HG03432 (cell line): ENCODE measurements around the gene SIMC1.

Experiments used
- ATAC-seq: cut with Tn5 transposase; IDR thresholded peaks from one replicate; pipeline ENCODE4 v1.9.1; 2021; ENCODE audit warnings: mild to moderate bottlenecking, moderate library complexity; ENCODE audit not compliant: unreplicated experiment

SIMC1 gene

DNA sequence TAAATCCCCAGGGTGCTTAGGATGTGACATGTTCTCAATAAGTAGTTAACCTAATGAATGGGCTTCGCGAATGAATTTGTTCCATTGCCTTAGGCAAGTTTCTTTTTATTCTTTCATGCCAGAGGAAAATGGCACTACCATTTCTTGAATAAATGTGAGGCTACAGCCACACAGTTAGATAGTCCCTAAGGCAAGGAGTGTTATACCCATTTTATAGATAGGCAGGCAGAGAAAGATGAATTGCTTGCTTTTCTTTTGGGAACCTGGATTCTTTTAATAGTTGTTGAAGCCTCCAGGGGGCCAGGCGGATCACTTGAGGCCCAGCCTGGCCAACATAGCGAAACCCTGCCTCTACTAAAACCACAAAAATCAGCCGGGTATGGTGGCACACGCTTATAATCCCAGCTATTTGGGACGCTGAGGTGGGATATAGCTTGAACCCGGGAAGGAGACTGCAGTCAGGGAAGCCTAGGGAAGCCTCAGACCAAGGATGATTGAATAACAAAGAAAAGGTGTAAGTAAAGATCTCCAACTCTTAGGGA lies 149.2 kb downstream of the SIMC1 start:
- no peak for ATAC-seq

DNA sequence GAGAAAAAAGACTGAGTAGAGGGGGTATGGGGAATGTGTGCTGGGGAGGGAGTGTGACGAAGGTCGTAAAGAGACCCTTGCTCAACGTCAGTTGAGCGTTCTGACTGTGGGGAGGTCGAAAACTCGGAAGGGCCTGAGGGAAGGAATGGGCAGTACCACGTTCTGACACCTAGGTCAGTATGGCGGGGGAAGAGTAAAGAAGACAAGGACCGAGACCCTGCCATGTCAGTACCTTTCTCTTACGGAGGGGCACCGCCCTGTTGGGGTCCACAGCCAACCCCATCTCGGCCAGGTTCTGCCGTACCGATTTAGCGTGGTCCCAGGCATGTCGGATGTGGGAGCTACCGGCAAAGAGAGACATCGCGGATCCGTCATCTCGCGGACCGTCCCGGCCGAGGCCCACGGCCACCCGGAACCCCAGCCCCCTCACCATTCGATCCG lies 149.8 kb downstream of the SIMC1 start:
- peak; percentile 2 for ATAC-seq

DNA sequence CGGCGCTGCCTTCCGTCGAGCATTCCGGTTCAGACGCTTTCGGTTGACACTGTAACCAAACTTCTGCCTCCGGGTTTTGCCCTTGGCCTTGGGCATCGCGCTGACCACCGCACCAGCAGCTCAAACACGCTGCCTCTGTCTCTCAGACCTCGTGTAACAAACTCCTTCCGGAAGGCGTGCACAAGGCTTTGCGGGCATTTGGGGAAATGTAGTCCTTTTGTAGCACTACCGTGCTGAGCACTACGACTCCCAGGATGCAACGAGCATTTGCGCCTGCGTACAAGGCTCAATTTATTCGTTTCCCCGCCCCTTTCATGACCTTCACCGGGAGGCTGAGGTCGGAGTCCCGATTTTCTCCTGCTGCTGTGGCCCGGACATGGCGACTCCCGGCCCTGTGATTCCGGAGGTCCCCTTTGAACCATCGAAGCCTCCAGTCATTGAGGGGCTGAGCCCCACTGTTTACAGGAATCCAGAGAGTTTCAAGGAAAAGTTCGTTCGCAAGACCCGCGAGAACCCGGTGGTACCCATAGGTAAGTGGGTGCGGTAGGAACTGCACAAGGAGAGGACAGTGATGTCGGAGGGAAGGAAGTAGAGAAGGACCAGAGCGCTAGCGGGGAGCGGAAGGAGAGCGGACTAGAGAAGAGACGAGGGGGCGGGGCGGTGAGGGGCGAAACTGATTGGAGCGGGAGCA lies 150.4 kb downstream of the SIMC1 start, which contains the start of the genes HIGD2A and NOP16:
Gene HIGD2A (plus strand): TSS at position 308 of the 691 bp plus-strand sequence. CDS start 69 bp downstream, at position 377.
Gene NOP16 (minus strand): TSS at position 155 of the 691 bp plus-strand sequence. CDS start 59 bp downstream, at position 96.
- ATAC-seq: peak; percentile 88

DNA sequence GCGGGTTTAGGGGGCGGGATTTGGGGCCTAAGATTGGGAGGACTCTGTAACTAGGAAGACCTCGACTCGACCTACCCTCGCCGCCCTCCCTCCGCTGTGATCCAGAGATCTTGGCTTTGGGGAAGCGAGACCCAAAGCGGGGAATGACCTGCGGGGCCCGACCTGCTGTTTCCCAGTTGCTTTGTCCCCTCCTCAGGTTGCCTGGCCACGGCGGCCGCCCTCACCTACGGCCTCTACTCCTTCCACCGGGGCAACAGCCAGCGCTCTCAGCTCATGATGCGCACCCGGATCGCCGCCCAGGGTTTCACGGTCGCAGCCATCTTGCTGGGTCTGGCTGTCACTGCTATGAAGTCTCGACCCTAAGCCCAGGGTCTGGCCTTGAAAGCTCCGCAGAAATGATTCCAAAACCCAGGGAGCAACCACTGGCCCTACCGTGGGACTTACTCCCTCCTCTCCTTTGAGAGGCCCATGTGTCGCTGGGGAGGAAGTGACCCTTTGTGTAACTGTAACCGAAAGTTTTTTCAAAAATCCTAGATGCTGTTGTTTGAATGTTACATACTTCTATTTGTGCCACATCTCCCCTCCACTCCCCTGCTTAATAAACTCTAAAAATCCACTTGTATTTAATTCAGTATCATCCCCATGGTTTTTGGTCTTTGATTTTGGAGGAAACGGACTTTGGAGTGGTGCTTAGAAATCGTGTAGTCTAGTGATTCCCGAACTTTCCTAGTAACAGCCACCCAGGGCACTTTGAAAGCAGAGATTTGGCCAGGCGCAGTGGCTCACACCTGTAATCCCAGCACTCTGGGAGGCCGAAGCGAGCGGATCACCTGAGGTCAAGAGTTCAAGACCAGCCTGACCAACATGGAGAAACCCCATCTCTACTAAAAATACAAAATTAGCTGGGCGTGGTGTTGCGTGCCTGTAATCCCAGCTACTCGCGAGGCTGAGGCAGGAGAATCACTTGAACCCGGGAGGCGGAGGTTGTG lies 151.2 kb downstream of the SIMC1 start:
- peak; percentile 37 for ATAC-seq

DNA sequence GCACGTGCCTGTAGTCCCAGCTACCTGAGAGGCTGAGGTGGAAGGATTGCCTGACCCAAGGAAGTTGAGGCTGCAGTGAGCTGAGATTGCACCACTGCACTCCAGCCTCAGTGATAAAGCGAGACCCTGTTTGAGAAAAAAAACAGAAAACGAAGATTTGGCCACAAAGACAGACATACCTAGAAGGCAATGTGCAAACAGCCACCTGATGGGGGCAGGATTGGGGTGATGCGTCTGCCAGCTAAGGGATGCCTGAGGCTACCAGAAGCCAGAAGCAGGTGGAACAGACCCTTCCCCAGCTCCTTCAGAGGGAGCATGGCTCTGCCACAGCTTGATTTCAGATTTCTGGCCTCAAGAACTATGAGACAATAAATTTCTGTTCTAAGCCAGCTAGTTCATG lies 153.3 kb downstream of the SIMC1 start:
- no peak for ATAC-seq

DNA sequence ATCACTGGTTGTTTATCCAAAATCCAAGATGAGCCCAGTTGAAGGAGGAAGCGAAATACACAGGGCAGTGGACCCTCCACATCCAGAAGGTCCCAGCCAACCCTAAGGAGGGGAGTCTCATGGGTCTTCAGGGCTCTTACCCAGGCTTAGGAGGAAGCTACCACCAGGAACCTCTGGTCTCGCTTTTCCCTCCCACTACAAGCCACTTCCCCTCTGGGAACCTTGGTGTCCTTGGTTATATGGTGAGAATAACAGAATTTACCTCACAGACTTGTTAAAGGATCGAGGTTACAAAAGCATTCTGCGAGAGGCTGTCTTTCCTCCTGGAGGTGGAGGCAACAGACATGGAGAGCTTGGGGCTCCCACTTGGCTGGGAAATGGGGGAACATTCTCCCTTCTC lies 153.8 kb downstream of the SIMC1 start:
- no peak for ATAC-seq

DNA sequence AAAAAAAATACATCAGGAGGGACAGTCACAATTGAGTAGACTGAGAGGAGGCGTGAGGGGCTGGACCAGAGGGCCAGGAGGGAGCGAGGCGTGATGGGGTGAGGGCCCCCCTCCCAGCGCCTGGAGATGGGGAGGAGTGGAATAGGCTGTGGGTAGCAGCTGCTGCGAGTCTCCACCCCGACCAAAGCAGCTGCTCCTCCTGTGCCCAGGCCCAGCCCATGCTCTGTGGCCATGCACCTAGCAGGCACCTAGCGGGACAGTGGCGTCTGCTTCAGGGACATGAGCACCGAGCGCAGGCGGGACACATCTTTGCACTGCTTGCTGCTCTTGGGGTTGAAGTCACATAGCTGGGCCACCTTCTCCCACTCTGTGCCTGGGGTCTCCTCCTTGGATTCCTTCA lies 154.3 kb downstream of the SIMC1 start:
- ATAC-seq: no peak

DNA sequence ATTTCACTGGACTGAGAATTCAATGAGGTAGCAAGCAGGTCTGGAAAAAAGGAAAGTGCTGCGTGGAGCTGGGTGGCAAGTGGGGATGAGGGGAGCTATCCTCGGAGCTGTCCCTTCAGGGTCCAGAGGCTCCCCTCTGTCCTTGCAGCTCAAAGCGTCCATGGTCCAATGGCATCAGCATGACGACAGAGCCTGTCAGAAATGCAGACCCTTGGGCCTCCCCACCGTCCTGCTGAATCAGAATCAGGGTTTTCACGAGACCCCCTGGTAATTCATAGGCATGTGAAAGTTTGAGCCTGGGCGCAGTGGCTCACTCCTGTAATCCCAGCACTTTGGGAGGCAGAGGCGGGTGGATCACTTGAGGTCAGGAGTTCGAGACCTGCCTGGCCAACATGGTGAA lies 155.9 kb downstream of the SIMC1 start:
- ATAC-seq: no peak

DNA sequence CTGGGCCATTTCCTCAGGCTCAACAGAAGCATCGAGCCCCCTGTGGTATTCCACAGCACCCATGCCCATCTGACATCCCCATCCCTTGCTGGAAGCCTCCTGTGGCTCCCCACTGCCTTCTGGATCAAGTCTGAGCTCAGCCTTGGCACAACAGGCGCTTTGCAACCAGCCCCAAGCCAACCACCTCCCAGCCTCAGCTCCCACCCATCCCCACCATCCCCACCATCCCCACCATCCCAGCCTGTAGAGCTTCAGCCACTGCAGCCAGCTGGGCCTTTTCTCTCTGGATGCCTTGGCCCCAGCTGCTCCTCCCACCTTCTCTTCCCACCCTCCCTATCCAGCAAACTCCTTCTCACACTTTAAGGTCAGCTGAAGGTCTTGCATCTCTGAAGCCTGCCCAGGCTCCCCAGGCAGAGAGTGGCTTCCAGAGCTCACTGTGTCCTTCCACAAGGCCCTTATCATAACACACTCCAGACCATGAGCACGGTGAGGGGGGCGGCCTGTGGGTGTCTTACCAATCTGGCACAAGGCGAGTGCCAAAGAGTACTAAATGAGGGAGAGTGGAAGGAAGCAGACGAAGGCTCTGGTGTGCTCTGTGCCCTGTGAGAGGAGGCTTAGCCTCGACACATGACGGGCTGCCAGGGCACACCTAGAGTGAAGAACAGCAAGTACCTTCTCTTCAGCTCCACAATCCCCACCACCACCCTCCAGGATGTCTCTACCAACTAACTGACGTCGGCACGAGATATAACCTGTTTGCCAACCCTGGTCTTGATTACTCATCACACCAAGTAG lies 156.9 kb downstream of the SIMC1 start:
- ATAC-seq: no peak
